HG03521 (cell line): ENCODE data around the gene IGSF21.

Experiments used
- ATAC-seq: cut with Tn5 transposase; IDR thresholded peaks from one replicate; pipeline ENCODE4 v1.9.1; 2021; ENCODE audit warnings: mild to moderate bottlenecking, moderate library complexity; ENCODE audit not compliant: unreplicated experiment

IGSF21 gene

DNA sequence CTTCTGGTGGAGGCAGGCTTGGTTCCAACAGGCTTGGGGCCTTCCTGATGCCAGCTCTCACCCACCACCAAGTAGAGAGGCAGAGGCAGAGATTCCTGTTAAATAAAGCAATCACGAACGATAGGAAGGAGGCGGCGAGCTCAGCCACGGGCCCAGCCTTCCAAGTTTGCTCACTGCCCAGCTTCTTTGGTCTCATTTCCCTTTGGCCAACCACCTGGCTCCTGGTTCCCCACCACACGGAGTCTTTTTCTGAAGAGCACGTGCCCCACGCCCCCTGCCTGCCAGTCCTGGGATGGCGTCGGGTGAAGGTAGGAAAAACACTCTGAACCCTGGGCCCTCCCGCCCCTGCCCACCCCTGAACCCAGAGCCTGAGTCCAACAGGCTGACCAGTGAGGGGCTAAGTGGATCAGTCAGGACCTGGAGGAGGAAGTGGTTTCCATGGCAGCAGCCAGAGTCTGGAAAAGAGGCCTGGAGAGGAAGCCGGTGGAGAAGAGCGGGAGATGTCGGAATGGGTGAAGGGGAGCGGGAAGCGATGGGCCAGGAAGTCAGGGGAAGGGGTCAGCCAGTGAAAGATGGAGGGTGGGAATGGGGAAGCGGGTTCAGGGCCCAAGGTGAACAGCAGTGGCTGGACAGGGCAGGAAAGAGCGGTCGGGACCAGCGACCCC is 214.9 kb downstream of the IGSF21 start:
- no peak for ATAC-seq

DNA sequence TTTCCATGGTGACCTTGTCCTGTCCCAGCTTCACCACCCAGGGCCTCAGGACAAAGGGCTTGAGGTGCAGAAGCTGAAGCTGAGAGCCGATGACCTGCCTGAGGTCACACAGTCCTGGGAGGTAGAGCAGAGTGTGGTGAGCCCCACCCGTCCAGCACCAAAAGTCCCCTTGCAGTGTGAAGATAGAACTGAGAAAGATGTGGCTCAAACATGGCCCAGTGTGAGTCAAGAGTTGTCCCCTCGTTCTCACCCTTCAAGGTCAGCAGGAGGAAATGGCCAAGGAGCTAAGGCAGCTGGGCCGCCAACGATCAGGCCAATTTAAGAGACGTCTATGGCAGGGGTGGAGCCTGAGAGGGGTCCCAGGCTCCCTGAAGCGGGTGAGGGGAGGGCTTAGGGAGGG is 215.7 kb downstream of the IGSF21 start:
- no peak for ATAC-seq

DNA sequence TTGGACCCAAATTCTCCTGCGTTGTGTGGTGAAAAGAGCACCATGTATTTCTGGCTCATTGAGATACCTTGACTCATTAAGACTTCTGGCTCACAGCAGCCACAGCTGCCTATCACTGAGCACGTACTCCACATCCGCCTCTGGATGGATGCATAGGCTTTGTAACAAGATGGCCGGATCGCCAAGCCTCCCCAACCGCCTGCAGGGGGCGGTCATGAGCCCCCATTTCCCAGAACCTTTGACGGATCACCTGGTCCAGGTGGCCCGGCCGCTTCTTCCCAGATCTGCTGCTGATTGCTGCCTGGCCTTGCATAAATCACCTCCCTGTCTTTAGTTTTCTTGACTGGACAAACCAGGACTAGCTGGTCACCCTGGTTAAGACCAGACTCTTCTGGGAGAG is 216.6 kb downstream of the IGSF21 start:
- no peak for ATAC-seq

DNA sequence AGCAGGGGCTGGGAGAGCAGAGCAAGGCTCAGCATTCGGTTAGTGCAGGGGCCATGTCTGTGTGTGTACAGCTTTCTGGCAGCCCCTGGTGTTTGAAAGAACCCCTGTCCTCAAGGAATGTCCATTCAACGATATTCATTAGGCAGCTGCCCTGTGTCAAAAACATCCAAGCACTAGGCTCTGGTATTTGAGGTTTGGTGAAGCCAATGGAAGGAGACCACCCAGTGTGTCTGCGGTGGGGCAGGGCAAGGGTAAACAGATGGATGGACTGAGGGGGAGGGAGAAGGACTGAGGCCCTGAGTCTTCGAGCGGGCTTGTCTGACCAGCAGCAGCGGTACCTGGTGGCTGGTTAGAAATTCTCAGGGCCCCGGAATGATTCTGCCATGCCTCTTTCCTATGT is 217.5 kb downstream of the IGSF21 start:
- no peak for ATAC-seq

DNA sequence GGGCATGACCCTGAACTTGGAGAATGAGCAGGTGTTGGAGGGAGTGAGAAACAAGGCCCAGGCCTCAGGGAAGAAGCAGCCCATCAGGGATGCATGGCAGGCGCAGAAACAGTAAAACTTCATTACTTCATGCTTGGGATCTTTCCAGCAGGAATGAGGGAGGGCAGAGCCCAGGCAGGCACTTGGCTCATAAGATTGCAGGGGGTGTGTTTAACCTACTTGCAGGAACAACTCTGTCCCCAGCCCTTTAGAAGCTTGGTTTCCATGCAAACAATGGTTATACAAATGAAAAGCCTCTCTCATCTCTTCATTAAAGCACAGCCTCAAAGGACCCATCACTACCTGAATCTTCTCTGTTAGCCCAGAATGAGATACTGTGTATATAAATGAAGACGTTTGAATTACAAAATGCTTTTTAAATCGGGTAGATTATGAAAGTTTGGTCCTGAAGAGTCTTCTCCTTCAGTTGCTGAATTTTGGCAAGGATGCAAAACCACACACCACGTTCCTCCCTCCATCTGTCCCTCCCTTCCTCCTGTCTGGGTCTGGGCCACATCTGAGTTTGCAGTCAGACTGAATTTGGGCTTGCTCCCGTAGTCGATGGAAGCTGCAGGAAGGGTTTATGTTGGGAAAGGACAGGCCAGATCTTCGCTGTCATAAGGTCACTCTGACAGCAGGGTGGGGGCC is 218.8 kb downstream of the IGSF21 start:
- no peak for ATAC-seq

DNA sequence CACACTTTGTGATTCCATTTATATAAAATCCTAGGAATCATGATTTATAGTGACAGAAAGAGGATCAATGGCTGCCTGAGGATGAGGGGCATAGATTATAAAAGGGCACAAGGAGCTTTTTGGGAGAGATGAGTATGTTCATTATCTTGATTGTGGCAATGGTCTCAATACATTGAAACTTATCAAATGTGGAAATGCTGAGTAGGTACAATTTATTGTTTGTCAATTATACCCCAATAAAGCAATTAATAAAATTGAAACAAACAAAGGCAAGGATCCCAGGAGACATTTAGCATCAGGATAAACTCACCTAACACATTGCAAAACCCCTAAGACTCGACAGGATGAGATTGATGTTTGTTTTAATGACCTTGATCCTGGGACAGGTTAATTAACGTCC is 220.1 kb downstream of the IGSF21 start:
- ATAC-seq, result no peak

DNA sequence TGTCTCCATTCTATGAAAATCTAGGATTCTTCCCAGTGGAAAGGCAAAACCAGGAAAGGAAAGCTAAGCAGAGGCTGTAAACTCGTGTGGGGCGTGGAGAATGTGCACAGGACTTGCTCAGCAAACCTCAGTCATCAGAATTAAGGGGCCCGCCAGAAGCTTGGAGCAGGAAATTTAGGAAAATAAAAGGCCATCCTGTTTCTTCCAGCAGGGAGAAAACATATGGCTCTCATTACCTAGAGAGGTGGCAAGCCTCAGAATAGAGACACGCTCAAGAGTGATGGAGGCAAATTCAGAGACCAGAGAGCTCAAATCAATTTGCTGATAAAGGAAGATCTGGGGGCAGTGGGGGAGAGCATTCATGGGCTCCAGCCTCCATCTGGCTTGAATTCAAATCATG is 221.2 kb downstream of the IGSF21 start:
- ATAC-seq, result no peak

DNA sequence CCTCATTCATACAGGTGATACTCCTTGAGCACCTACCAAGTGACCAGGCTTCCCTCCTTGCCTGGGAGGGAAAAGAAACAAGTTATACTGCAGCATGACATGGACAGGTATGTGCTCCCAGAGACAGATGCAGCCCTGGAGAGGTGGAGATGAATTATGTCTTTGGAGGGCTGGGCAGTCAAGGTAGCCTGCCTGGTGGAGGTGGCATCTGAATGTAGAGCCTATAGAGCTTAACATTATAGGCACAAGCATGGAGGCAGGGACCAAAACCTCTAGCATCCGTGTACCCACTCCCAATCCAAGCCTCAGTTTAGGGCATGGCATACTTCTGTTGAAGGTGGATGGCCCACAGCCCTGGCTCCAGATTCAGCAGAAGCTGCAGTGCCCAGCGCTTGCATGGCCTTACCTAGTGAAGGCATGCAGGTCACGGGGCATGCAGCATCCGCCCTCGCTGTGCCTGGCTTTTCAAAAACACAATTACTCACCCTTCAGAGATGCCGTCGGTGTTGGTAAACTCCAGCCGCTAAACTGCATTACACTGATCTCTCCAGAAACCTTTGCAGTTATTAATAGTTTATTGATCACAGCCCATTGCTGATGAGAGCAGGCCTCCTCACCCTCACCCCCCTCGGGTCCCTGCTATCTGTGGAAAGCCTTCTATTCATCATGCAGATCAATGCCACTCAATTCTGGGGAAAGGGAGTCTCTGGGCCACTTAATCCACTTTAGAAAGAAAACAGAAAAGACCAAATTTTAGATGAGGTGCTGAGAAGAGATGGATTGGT is 222.1 kb downstream of the IGSF21 start:
- ATAC-seq, result no peak

DNA sequence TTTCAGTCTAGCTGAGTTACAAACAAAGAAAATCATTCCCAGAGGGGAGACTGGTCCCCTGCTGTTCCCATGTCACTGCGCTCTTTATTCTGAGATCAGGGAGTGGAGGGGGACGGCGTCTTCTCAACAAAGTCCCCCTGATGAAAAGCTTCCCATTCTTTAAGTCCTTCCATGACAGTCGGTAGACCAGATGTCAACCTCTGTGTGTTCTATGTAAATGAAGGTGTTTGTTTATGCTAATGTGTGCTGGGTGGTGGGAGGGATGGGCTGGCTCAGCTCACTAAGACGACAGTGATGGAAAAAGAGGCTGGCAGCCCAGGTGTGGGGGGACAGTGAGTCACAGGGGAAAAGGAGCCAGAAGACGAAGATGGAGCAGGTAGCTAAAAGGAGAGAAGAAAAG is 225.0 kb downstream of the IGSF21 start:
- ATAC-seq, result no peak

DNA sequence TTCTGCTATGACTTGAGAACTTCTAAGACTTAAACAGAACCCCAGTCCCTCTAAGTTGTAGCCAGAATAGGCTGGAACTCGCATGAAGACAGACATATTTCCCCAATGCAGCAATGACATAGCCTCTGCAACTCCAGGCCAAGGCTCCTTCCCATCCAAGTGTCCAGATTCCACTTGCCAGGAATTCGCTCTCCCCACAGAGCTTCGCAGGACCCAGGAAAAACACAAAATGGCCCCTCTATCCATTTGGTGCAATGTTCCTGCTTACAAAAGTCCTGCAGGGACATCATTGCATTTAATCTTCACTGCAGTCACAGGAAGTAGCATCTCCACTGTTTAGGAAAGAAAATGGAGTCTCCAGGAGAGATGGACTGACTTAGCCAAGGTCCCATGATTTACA is 225.6 kb downstream of the IGSF21 start:
- ATAC-seq, result no peak

DNA sequence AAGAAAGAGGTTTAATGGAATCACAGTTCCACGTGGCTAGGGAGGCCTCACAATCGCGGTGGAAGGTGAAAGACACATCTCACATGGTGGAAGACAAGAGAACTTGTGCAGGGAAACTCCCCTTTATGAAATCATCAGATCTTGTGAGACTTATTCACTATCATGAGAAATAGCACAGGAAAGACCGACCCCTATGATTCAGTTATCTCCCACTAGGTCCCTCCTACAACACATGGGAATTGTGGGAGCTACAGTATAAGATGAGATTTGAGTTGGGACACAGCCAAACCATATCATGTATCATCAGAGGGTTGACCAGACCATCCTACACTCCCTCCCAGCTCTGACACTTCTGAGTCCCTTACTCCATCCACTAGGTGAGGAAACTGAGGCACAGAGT is 229.2 kb downstream of the IGSF21 start:
- no peak for ATAC-seq

DNA sequence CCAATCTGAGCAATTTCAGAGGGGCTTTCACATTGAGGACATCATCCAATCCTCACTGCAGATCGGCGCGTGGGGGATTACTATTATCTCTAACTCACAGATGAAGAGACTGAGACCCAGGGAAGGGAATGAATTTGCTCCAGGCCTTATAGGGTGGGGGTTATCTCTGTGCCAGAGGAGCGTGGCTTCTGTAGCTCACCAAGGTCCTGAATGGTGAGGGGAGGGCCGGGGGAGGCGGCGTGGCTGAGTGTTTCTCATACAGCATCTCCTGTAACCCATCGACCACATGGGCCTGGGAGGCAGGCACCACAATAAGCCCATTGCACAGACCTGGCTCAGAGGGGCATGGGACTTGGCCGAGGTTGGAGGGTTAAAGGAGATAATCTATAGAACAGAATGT is 230.2 kb downstream of the IGSF21 start:
- ATAC-seq, result no peak

DNA sequence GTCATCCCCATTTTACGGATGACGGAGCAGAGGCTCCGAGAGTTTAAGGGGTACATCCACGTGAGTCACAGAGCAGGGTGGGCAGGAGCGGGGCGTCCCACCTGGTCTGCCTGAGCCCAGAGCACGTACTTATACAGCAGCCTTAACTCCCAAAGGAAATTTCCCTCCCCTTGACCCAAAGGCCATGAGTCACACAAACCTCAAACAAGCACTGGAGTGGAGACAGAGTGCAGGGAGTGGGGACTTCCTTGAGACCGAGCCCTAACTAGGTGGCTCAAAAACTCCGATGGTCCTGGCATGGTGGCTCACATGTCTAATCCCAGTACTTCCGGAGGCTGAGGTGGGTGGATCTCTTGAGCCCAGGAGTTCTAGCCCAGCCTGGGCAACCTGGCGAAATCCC is 231.6 kb downstream of the IGSF21 start:
- no peak for ATAC-seq

DNA sequence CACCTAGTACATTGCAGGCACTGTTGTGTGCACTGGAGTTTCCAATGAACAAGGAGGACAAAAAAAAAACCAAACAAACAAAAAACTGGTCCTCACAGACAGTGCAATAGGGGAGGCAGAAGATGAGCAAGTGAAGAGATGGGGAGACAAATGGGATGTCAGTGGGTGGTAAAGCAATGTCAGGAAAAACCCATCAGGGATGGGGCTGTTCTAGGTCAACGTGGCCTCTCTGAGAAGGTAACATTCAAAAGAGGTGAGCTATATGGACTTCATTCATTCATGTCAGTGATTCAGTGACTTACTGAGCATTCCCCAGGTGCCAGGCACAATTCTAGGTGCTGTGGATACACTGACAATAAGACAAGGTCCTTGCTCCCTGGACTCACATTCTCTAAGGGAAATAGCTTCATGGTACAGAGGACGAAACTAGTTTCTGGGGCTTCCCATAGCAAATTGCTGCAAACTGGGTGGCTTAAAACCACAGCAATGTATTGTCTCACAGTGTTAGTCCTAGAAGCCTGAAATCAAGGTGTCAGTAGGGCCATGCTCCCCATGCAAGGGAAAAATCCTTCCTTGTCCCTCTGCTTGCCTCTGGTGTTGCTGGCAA is 232.7 kb downstream of the IGSF21 start:
- ATAC-seq, result no peak

DNA sequence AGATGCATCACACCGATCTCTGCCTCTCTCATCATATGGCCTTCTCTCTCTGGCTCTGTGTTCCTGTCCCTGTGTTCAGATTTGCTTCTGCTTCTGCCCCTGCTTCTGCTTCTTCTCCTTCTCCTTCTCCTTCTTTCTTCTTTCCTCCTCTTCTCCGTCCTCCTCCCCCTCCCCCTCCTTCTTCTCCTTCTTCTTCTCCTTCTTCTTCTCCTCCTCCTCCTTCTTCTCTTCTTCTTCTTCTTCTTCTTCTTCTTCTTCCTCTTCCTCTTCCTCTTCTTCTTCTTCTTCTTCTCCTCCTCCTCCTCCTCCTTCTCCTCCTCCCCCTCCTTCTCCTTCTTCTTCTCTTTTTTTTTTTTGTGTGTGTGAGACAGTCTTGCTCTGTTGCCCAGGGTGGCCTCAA is 233.2 kb downstream of the IGSF21 start:
- ATAC-seq, result no peak

DNA sequence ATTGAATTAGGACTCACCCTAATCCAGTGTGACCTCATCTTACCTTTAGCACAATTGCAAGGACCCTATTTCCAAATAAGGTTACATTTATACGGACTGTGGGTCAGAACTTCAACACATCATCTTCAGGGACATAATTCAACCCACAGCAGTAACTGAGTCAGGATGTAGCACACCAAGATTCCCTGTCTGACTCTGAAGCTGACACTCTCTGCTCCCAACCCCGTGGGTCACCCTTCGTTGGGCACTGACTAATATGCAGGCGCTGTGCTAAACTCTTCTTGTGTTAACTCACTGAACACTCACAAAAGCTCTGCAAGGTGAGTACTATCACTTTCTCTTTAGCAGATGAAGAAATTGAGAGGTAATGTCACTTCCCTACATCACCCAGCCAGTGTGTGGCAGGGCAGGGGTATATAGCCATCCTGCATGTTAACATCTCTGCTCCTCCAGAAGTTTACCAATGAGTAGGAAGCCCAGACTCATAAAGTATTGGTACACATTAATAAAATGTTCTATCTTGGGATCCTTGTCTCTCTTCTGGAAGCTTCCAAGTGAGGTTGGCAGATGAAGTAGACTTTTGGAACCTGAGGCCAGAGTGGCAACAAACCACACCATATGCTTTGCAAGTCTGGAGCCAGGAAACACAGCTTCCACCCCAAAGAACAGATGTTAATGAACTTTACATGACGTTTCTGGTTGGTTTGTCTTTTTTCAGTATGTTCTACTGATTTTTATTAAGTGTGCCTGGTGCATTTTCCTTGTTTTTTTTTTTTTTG is 233.9 kb downstream of the IGSF21 start:
- ATAC-seq, result no peak

DNA sequence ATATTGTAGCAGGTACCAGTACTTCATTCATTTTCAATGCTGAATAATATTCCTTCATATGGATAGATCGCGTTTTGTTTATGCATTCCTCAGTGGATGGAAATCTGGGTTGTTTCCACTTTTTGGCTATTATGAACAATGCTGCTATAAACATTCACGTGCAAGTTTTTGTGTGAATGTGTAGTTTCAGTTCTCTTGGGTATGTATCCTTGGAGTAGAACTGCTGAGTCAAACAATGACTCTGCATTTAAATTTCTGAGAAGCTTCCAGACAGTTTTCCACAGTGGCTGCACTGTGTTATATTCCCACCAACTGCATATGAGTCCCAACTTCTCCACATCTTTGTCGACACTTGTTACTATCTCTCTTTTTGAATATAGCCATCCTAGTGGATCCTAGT is 235.1 kb downstream of the IGSF21 start:
- no peak for ATAC-seq

DNA sequence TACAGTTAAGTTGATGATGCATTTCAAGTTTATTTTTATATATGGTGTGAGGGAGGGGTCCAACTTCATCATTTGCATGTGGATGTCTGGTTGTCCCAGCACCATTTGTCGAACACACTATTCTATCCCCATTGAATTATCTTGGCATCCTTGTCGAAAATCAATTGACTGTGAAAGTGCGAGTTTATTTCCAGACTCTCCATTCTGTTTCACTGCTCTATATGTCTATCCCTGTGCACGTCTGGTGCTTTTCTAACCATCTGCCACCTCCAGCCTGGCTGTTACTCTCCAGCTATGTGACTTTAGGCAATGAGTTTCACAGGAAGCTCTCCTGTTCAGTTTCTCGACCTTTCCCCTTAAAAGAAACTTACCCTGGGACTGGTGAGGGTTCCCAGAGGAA is 236.0 kb downstream of the IGSF21 start:
- ATAC-seq, result no peak

DNA sequence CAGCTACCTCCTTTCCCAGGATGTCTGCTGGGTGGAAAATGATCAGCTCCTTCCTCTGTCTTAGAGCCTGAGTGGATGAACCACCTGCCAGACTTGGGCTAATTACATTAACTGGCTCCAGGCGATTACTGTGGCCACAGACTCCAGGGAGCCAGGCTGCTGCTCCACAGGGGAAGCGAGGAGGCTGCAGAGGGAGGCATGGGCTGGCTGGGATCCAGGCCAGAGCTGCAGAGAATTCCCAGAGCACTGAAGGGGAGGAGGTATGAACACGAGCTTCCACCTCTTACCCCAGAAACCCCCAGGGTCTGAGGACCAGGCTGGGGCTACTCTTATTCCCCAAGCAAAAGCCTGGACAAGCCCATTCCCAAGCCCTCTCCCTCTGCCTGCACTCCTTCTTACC is 237.2 kb downstream of the IGSF21 start:
- ATAC-seq, result no peak

DNA sequence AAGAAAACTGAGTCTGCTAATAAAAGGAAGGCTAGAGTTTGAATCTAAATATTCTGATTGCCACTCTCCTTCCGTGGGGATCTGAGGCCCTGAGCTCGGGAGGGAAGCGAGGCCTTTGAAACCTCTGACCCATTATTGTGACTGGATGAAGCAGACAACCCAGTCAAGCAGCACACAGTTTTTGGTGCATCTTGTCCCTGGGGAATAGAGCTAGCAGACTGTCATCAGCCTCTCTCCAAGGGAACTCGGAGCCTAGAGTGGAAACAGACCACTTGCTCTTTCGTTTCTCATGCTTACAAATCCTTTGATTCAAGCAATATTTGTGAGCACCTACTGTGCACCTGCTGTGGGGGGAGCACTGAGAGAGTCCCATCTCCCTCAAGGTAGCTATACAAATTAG is 240.0 kb downstream of the IGSF21 start:
- ATAC-seq, result no peak

DNA sequence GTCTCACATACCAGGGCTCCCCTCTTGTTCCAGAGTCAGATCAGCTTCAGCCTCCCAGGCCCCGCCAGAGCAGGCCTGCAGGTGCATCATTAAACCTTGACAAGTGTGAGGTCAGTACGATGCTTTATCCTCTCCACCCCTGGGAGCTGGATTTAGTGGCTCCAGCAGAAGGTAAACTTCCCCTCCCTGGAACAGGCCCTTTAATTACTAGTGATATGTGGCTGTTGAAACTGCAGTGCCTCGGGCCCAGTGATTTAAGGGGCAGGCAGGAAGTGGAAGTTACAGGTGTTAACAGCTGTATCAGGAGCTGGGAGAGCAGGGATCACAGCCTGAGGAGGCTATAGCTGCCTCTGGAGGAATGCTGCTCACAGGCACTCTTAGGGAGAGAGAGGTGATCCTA is 240.8 kb downstream of the IGSF21 start:
- ATAC-seq, result no peak
